Left lung (tissue), 10 donors: ENCODE data around the gene CAMKK1. TPM values are rescaled to one million over a fixed set of nuclear protein-coding genes. Genes with fewer than 3 reads are reported as not detected.

Experiments used
- ATAC-seq: fragments of 200-7000 bp; cut with Tn5 transposase; one replicate; pipeline ENCODE4 v1.9.1; 2020; ENCODE audit warnings: moderate library complexity
- DNase-seq, 4 donors: peaks; one replicate each; pipeline ENCODE4 v3.0.0-alpha.2; 2013 to 2020
- H3K27ac ChIP-seq, 2 donors: fragments of 200-600 bp; sonication (generic) in 1 of 2; one replicate each; pipeline versions ENCODE4 v1.5.0 to v1.8.0; 2020 to 2021
- H3K27me3 ChIP-seq, 2 donors: fragments of 200-600 bp; sonication (generic) in 1 of 2; one replicate each; pipeline versions ENCODE4 v1.5.0 to v1.8.0; 2020 to 2021
- H3K36me3 ChIP-seq, 2 donors: fragments of 200-600 bp; sonication (generic) in 1 of 2; one replicate each; pipeline versions ENCODE4 v1.5.0 to v1.8.0; 2020 to 2021
- H3K4me1 ChIP-seq, 2 donors: fragments of 200-600 bp; one replicate each; pipeline ENCODE4 v1.8.0; 2021
- H3K4me3 ChIP-seq, 2 donors: fragments of 200-600 bp; sonication (generic) in 1 of 2; one replicate each; pipeline versions ENCODE4 v1.5.0 to v1.8.0; 2020 to 2021; ENCODE audit warnings: mild to moderate bottlenecking in 1 of 2
- H3K9me3 ChIP-seq, 2 donors: fragments of 200-600 bp; sonication (generic) in 1 of 2; one replicate each; pipeline versions ENCODE4 v1.5.0 to v1.8.0; 2020 to 2021
- CTCF ChIP-seq, 2 donors: fragments of 200-600 bp; sonication (generic) in 1 of 2; IDR thresholded peaks; one replicate each; pipeline versions ENCODE4 v1.5.0 to v1.8.0; 2021; ENCODE audit warnings: antibody characterized with exemption in 2 of 2
- intact Hi-C, 2 donors: fragments of 100-400 bp; cut with DNase I; formaldehyde crosslinking; loops; one replicate each; pipeline versions ENCODE4 v1.11.2 to v1.14.2; 2022
- polyA plus RNA-seq, 6 donors: library from polyadenylated mRNA; unstranded; fragments of 120-200 nt; gene quantifications; one replicate each; pipeline ENCODE4 v1.2.1, GENCODE V29; 2013; ENCODE audit not compliant: insufficient read length in 6 of 6
- total RNA-seq, 2 donors: library from RNA; stranded (reverse); fragmentation: NEBNext Ultra II Directional; extraction: Animal tissue kit (Norgen Biotek cat#: 25700); gene quantifications; one replicate each; pipeline ENCODE4 v1.2.1, GENCODE V29; 2021
- donor health status: DM: no; HTN: yes; CAD: no.
- donor health status: DM: no; HTN: no; CAD: no.

CAMKK1 gene
- total and polyA plus RNA-seq, 8 donors: 2.7 to 13.4 (median 3.9) TPM

- ATAC-seq: no peak
- no peak overlapping the region for H3K4me3 ChIP-seq
- H3K27ac ChIP-seq: no peak overlapping the region
- peaks cover 21 to 40% of the 10 kb centered on the region in 2 donors for H3K4me1 ChIP-seq
- H3K9me3 ChIP-seq: no peaks in the 10 kb centered on the region
- intact Hi-C loops: no loop called here
- TF ChIP-seq CTCF (IDR thresholded peaks at IDR 0.05): no peak
- H3K36me3 ChIP-seq: peaks cover 0 to 22% of the 10 kb centered on the region in 2 donors
- no peak for DNase-seq
- no peaks in the 10 kb centered on the region for H3K27me3 ChIP-seq
These were observed 4.0 kb upstream of the CAMKK1 start for GRCh38 chr17:3896968-3897235.

- intact Hi-C loops: no loop called here
- Histone ChIP-seq H3K9me3 (no peaks in the 10 kb centered on the region), H3K27ac (no peak overlapping the region), H3K36me3 (peaks cover 0 to 22% of the 10 kb centered on the region in 2 donors), H3K4me1 (peaks cover 21 to 46% of the 10 kb centered on the region in 2 donors), H3K27me3 (no peaks in the 10 kb centered on the region), H3K4me3 (no peak overlapping the region)
- ATAC-seq: no peak
- peak in 1 of 4 donors; percentile 50 for DNase-seq
- TF ChIP-seq CTCF (IDR thresholded peaks at IDR 0.05): no peak
These were observed 3.5 kb upstream of the CAMKK1 start for GRCh38 chr17:3896108-3896967.

GRCh38 chr17:3895354-3895753 lies 2.5 kb upstream of the CAMKK1 start:
- DNase-seq: no peak
- TF ChIP-seq CTCF (IDR thresholded peaks at IDR 0.05): no peak
- H3K4me1 ChIP-seq: peaks cover 24 to 55% of the 10 kb centered on the region in 2 donors

GRCh38 chr17:3894911-3895343 lies 2.1 kb upstream of the CAMKK1 start:
- DNase-seq: peak in 1 of 4 donors; percentile 67
- H3K4me1 ChIP-seq: peaks cover 29 to 59% of the 10 kb centered on the region in 2 donors

More at GRCh38 chr17:3895354-3895753, 2.5 kb upstream of the CAMKK1 start:
- Histone ChIP-seq H3K4me3 (no peak overlapping the region), H3K9me3 (no peaks in the 10 kb centered on the region), H3K27me3 (no peaks in the 10 kb centered on the region), H3K27ac (peak overlapping the region; percentile 75 to 87), H3K36me3 (peaks cover 0 to 22% of the 10 kb centered on the region in 2 donors)
- intact Hi-C loops: no loop called here
- ATAC-seq: no peak

More at GRCh38 chr17:3894911-3895343, 2.1 kb upstream of the CAMKK1 start:
- H3K9me3 ChIP-seq: no peaks in the 10 kb centered on the region
- TF ChIP-seq CTCF (IDR thresholded peaks at IDR 0.05): no peak
- H3K4me3 ChIP-seq: no peak overlapping the region
- ATAC-seq: peak; percentile 19
- no peaks in the 10 kb centered on the region for H3K27me3 ChIP-seq
- intact Hi-C loops: no loop called here
- H3K36me3 ChIP-seq: peaks cover 0 to 22% of the 10 kb centered on the region in 2 donors
- H3K27ac ChIP-seq: peak overlapping the region; percentile 75 to 87
